Kidney (tissue), 14 donors: ENCODE measurements around the gene ZMAT3. TPM values are rescaled to one million over a fixed set of nuclear protein-coding genes. Genes with fewer than 3 reads are reported as not detected.

Source experiments
- DNase-seq, 5 donors: peaks; one replicate each; pipeline ENCODE4 v3.0.0-alpha.2; 2013 to 2020
- FAIRE-seq: peaks from 2 replicates; lab custom pipeline; 2012; peaks lifted over from hg19 to GRCh38; lab: Jason Lieb, UNC
- H3K27ac ChIP-seq, 2 donors: one replicate each; pipeline ENCODE4 v1.7.0; 2013; ENCODE audit warnings: low read depth in 2 of 2, low read length in 2 of 2, inconsistent platforms in 1 of 2
- H3K27me3 ChIP-seq: one replicate; pipeline ENCODE4 v1.7.1; 2013; ENCODE audit warnings: low read length, inconsistent platforms; ENCODE audit not compliant: control insufficient read depth, insufficient read depth
- H3K36me3 ChIP-seq, 3 donors: one replicate each; pipeline versions ENCODE4 v1.7.0 to v1.7.1; 2013; ENCODE audit warnings: low read length in 3 of 3, control low read depth in 1 of 3, inconsistent platforms in 1 of 3; ENCODE audit not compliant: insufficient read depth in 3 of 3, control insufficient read depth in 2 of 3
- H3K4me1 ChIP-seq, 3 donors: one replicate each; pipeline versions ENCODE4 v1.7.0 to v1.7.1; 2013; ENCODE audit warnings: low read length in 3 of 3, inconsistent platforms in 1 of 3, low read depth in 1 of 3; ENCODE audit not compliant: control insufficient read depth in 2 of 3, insufficient read depth in 2 of 3
- H3K4me3 ChIP-seq, 3 donors: one replicate each; pipeline versions ENCODE4 v1.7.0 to v1.8.1; 2013; ENCODE audit warnings: low read length in 3 of 3, control low read depth in 1 of 3, inconsistent platforms in 1 of 3
- H3K9ac ChIP-seq, 3 donors: one replicate each; pipeline versions ENCODE4 v1.7.0 to v1.7.1; 2013; ENCODE audit warnings: low read length in 3 of 3, control low read depth in 1 of 3, inconsistent platforms in 1 of 3
- H3K9me3 ChIP-seq, 3 donors: one replicate each; pipeline versions ENCODE4 v1.7.0 to v1.7.1; 2013; ENCODE audit warnings: low read length in 3 of 3, control low read depth in 1 of 3, inconsistent platforms in 1 of 3; ENCODE audit not compliant: control insufficient read depth in 2 of 3, insufficient read depth in 1 of 3
- CTCF ChIP-seq: IDR thresholded peaks from 3 replicates; pipeline ENCODE4 v1.5.1; 2012; ENCODE audit warnings: mild to moderate bottlenecking, moderate library complexity, borderline replicate concordance; ENCODE audit not compliant: insufficient read depth; ENCODE audit errors: extremely low read depth
- intact Hi-C: fragments of 100-400 bp; cut with DNase I; formaldehyde crosslinking; loops from one replicate; pipeline ENCODE4 v1.11.1; 2022
- polyA plus RNA-seq: library from polyadenylated mRNA; stranded (reverse); fragments of 350-450 nt; fragmentation: Illumina TruSeq; extraction: RNeasy Lipid Tissue Mini Kit (QIAGEN cat#74804); gene quantifications from one replicate; pipeline ENCODE4 v1.2.3, GENCODE V29; 2014; ENCODE audit warnings: low read depth, low replicate concordance; ENCODE audit not compliant: insufficient read depth
- total RNA-seq: library from RNA; stranded (reverse); fragmentation: NEBNext Ultra II Directional; extraction: Animal tissue kit (Norgen Biotek cat#: 25700); gene quantifications from one replicate; pipeline ENCODE4 v1.2.1, GENCODE V29; 2021
- donor health status: control.
- donor health status: control.
- donor health status: control.
- donor health status: control.
- donor health status: control.
- donor health status: DM: yes; HTN: yes; CAD: no.
- donor health status: Normal renal cell carcinoma (clear cell type).

The ZMAT3 gene
- total and polyA plus RNA-seq, 2 donors from 2014 or later, result 4.2 to 26.1 TPM

- H3K27ac ChIP-seq, result no peak overlapping the region
- FAIRE-seq, result no peak
- H3K27me3 ChIP-seq, result no peaks in the 10 kb centered on the region
- no peaks in the 10 kb centered on the region for H3K4me1 ChIP-seq
- no peak overlapping the region for H3K4me3 ChIP-seq
- intact Hi-C loops, result no loop called here
- no peak for DNase-seq
- no peak overlapping the region for H3K9ac ChIP-seq
- no peaks in the 10 kb centered on the region for H3K9me3 ChIP-seq
- TF ChIP-seq CTCF, result no peak
- no peaks in the 10 kb centered on the region for H3K36me3 ChIP-seq
Observed at GRCh38 chr3:179005213-179005612, 66.4 kb downstream of the ZMAT3 start.

- DNase-seq, result no peak
- no peaks in the 10 kb centered on the region for H3K27me3 ChIP-seq
- no peaks in the 10 kb centered on the region for H3K4me1 ChIP-seq
- no peaks in the 10 kb centered on the region for H3K9me3 ChIP-seq
- FAIRE-seq, result no peak
- no peak overlapping the region for H3K4me3 ChIP-seq
- no peak overlapping the region for H3K27ac ChIP-seq
- no peaks in the 10 kb centered on the region for H3K36me3 ChIP-seq
- intact Hi-C loops, result no loop called here
- no peak for TF ChIP-seq CTCF
- H3K9ac ChIP-seq, result no peak overlapping the region
Observed at GRCh38 chr3:179000659-179001058, 71.0 kb downstream of the ZMAT3 start.

- TF ChIP-seq CTCF, result no peak
- Histone ChIP-seq H3K27ac (no peak overlapping the region), H3K4me3 (no peak overlapping the region), H3K36me3 (no peaks in the 10 kb centered on the region), H3K4me1 (no peaks in the 10 kb centered on the region), H3K27me3 (no peaks in the 10 kb centered on the region), H3K9me3 (no peaks in the 10 kb centered on the region), H3K9ac (no peak overlapping the region)
- FAIRE-seq (no peak), DNase-seq (no peak)
- intact Hi-C loops, result no loop called here
Observed at GRCh38 chr3:179000144-179000543, 71.5 kb downstream of the ZMAT3 start.

- H3K4me3 ChIP-seq, result no peak overlapping the region
- FAIRE-seq (no peak), DNase-seq (no peak)
- no peak overlapping the region for H3K27ac ChIP-seq
- no peaks in the 10 kb centered on the region for H3K4me1 ChIP-seq
- no peaks in the 10 kb centered on the region for H3K9me3 ChIP-seq
- H3K36me3 ChIP-seq, result no peaks in the 10 kb centered on the region
- H3K27me3 ChIP-seq, result no peaks in the 10 kb centered on the region
- intact Hi-C loops, result no loop called here
- H3K9ac ChIP-seq, result no peak overlapping the region
- TF ChIP-seq CTCF, result no peak
Observed at GRCh38 chr3:178996399-178996798, 75.2 kb downstream of the ZMAT3 start.
